GM13976 (cell line): Measurements from ENCODE around the gene TTYH3.

Source experiments
- DNase-seq: peaks from one replicate; pipeline ENCODE4 v3.0.0; 2012; ENCODE audit warnings: low spot score
- CTCF ChIP-seq: IDR thresholded peaks from 2 replicates; pipeline ENCODE4 v1.5.1; 2012; ENCODE audit warnings: borderline replicate concordance, mild to moderate bottlenecking; ENCODE audit not compliant: insufficient read depth; ENCODE audit errors: extremely low read depth, missing control alignments, control extremely low read depth
- in situ Hi-C: fragments of 300-500 bp; cut with MboI; formaldehyde crosslinking; loops from one replicate; pipeline ENCODE4 v1.12.0; 2022; ENCODE audit warnings: low sequenced_read_pairs, mixed read lengths, inconsistent platforms; ENCODE audit not compliant: unreplicated experiment

TTYH3 gene

GRCh38 chr7:2661602-2662272 is 30.0 kb downstream of the TTYH3 start:
- no peak for DNase-seq
- TF ChIP-seq CTCF, result peak; percentile 19
- in situ Hi-C loops, result no loop called here

- in situ Hi-C loops, result no loop called here
- TF ChIP-seq CTCF, result no peak
- no peak for DNase-seq
Observed at GRCh38 chr7:2662273-2663120, 30.7 kb downstream of the TTYH3 start.

- TF ChIP-seq CTCF, result no peak
- in situ Hi-C loops, result no loop called here
- DNase-seq, result no peak
Observed at GRCh38 chr7:2663121-2663886, 31.5 kb downstream of the TTYH3 start.

GRCh38 chr7:2663960-2664359 is 32.2 kb downstream of the TTYH3 start:
- no peak for TF ChIP-seq CTCF
- in situ Hi-C loops, result no loop called here
- DNase-seq, result no peak

GRCh38 chr7:2665359-2665791 is 33.6 kb downstream of the TTYH3 start:
- no peak for DNase-seq
- in situ Hi-C loops, result no loop called here
- no peak for TF ChIP-seq CTCF

GRCh38 chr7:2666155-2666554 is 34.4 kb downstream of the TTYH3 start:
- in situ Hi-C loops, result no loop called here
- no peak for TF ChIP-seq CTCF
- no peak for DNase-seq
